Activated CD4-positive, alpha-beta T cell treated with anti-CD3 and anti-CD28 coated beads for 36 hours (primary cell): ENCODE data around the gene FOXJ3. TPM values are rescaled to one million over a fixed set of nuclear protein-coding genes. Genes with fewer than 3 reads are reported as not detected.

Source experiments
- ATAC-seq: fragments of 200-7000 bp; cut with Tn5 transposase; one replicate; pipeline ENCODE4 v1.10.0; 2021; ENCODE audit warnings: mild to moderate bottlenecking, moderate library complexity
- CTCF ChIA-PET: fragments of 350-600 bp; sonication (Branson Sonifier 250); formaldehyde crosslinking; loops from one replicate; lab custom pipeline; 2021; ENCODE audit warnings: antibody characterized with exemption; lab: Charles Lee
- POLR2A ChIA-PET: fragments of 350-600 bp; sonication (Branson Sonifier 250); formaldehyde crosslinking; loops from one replicate; lab custom pipeline; 2021; ENCODE audit warnings: antibody characterized with exemption, inconsistent platforms; lab: Charles Lee
- DNase-seq: peaks from one replicate; pipeline ENCODE4 v3.0.0-alpha.2; 2020
- H3K27ac Mint-ChIP-seq: one replicate; pipeline ENCODE4 v1.8.0; 2021; ENCODE audit warnings: mixed read lengths
- H3K27me3 Mint-ChIP-seq: one replicate; pipeline ENCODE4 v1.8.0; 2021; ENCODE audit warnings: mixed read lengths
- H3K36me3 Mint-ChIP-seq: one replicate; pipeline ENCODE4 v1.8.0; 2021; ENCODE audit warnings: low read depth, mixed read lengths
- H3K4me1 Mint-ChIP-seq: one replicate; pipeline ENCODE4 v1.8.0; 2021; ENCODE audit warnings: mixed read lengths
- H3K4me3 Mint-ChIP-seq: one replicate; pipeline ENCODE4 v1.8.0; 2021; ENCODE audit warnings: mild to moderate bottlenecking, moderate library complexity, mixed read lengths
- H3K9me3 Mint-ChIP-seq: one replicate; pipeline ENCODE4 v1.8.0; 2021; ENCODE audit warnings: low read depth, mixed read lengths
- intact Hi-C, 2 experiments: fragments of 100-400 bp; cut with DNase I in 1 of 2; cut with micrococcal nuclease in 1 of 2; formaldehyde crosslinking; loops; one replicate each; pipeline versions ENCODE4 v1.14.2 to v1.15.1; 2022 to 2024; cut with DNase I, micrococcal nuclease
- total RNA-seq, 2 experiments: library from RNA; stranded (reverse); gene quantifications; one replicate each; pipeline ENCODE4 v1.2.3, GENCODE V29; 2021

FOXJ3 gene
- total RNA-seq, 2 experiments from 2014 or later, result 44.1 to 54.0 TPM

DNA sequence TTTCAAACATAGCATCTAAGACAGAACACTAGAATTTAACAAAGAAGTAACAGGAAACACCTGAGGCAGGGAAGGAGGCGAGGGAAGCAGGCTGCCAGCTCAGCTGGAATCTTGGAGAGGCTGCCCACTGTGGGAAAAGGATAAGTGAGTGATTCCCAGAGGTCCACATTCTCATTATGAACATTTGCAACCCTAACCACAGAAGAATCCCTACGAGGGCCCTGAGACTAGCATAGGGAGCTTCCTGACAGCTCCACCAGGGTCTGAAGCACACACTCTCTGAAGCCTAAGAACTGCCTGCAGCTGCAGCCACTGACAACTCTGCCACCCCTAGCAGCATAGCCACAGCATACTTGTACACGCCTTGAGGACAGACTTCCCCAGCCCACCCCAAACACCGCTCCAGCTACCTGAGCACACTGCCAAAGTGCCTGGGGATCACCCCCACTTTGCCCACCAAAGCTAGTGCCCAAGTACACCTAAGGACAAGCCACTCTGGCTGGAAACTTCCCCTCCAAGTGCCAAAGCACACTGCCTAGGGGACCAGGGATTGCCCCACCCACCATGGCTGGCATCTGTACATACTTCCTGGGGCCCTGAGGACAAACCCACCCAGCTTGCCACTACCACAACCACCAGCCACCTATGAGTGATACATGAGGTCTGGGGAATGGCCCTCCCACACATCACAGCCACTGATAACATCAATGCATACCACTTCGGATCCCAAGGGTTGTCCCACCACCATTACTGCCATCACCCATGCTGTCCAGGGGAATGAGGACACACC, 93.9 kb downstream of the FOXJ3 start:
- H3K27me3 Mint-ChIP-seq, result no peaks in the 10 kb centered on the region
- no peak overlapping the region for H3K27ac Mint-ChIP-seq
- peaks cover 41% of the 10 kb centered on the region for H3K4me1 Mint-ChIP-seq
- no peak overlapping the region for H3K4me3 Mint-ChIP-seq
- DNase-seq (no peak), ATAC-seq (no peak)
- peaks cover 28% of the 10 kb centered on the region for H3K9me3 Mint-ChIP-seq
- peaks cover 62% of the 10 kb centered on the region for H3K36me3 Mint-ChIP-seq
- POLR2A ChIA-PET, result no interaction called here
- intact Hi-C loops, result no loop called here
- CTCF ChIA-PET, result no interaction called here

DNA sequence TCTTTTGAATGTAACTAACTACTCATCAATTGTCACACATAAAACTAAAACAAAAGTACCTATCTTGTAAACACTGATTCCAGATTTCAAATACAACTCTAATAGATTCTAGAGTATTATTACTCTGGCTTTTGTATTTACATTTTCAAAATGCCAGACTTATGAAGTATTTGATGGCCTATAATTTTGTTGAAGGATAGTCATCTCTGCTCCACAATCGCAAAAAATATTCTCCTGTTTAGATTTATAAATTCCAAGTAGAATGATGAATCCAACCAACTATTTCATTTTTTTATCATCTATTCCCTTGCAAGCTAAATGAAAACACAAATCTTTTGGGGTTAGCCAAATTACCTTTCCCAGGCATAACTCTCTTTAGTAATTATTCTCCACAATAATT, 95.5 kb downstream of the FOXJ3 start:
- H3K9me3 Mint-ChIP-seq, result peaks cover 34% of the 10 kb centered on the region
- H3K4me1 Mint-ChIP-seq, result peaks cover 30% of the 10 kb centered on the region
- H3K36me3 Mint-ChIP-seq, result peaks cover 64% of the 10 kb centered on the region
- ATAC-seq (no peak), DNase-seq (no peak)
- ChIA-PET CTCF (interaction anchor here (1.1 kb wide), 1 partner anchor 15 kb away, joined by 3 read pairs; no protein-coding TSS in a partner anchor), POLR2A (no interaction called here)
- H3K27me3 Mint-ChIP-seq, result no peaks in the 10 kb centered on the region
- intact Hi-C loops, result no loop called here
- no peak overlapping the region for H3K27ac Mint-ChIP-seq
- no peak overlapping the region for H3K4me3 Mint-ChIP-seq

DNA sequence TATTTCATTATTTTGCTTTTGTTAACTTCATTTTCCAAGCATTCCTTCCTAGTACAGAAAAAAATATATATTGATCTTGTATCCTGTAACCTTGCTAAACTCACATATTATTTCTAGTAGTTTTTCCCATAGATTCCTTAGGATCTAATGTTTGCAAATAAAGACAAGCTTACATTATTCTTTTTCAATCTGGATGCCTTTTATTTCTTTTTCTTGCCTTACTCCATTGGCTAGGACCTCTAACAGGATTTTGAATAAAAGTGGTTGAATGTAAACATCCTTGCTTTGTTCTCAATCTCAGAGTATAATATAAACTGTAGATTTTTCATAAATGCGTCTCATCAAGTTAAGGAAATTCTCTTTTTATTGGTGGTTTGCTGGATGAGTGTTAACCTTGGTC, 96.0 kb downstream of the FOXJ3 start:
- Mint-ChIP-seq H3K4me3 (no peak overlapping the region), H3K36me3 (peaks cover 60% of the 10 kb centered on the region), H3K27me3 (no peaks in the 10 kb centered on the region), H3K4me1 (peaks cover 25% of the 10 kb centered on the region), H3K9me3 (peaks cover 30% of the 10 kb centered on the region), H3K27ac (no peak overlapping the region)
- intact Hi-C loops, result no loop called here
- no peak for ATAC-seq
- POLR2A ChIA-PET, result no interaction called here
- DNase-seq, result no peak
- CTCF ChIA-PET, result interaction anchor here (1.1 kb wide), 1 partner anchor 14 kb away, joined by 3 read pairs; no protein-coding TSS in a partner anchor

DNA sequence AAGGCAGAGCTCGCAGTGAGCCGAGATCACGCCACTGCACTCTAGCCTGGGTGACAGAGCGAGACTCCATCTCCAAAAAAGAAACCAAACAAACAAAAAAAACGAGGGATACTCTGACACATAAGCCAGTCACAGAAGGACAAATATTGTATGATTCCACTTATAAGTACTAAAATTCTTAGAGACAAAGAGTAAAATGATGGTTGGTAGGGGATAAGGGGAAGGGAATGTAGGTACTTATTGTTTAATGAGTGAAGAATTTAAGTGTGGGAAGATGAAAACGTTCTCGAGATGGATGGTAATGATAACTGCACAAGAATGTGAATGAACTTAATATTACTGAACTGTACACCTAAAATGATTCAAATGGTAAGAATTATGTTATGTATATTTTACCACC, 103.8 kb downstream of the FOXJ3 start:
- no peak overlapping the region for H3K27ac Mint-ChIP-seq
- intact Hi-C loops, result no loop called here
- POLR2A ChIA-PET, result no interaction called here
- H3K4me3 Mint-ChIP-seq, result no peak overlapping the region
- peaks cover 15% of the 10 kb centered on the region for H3K36me3 Mint-ChIP-seq
- no peaks in the 10 kb centered on the region for H3K27me3 Mint-ChIP-seq
- ATAC-seq (no peak), DNase-seq (no peak)
- CTCF ChIA-PET, result no interaction called here
- peaks cover 7% of the 10 kb centered on the region for H3K9me3 Mint-ChIP-seq
- peaks cover 6% of the 10 kb centered on the region for H3K4me1 Mint-ChIP-seq

DNA sequence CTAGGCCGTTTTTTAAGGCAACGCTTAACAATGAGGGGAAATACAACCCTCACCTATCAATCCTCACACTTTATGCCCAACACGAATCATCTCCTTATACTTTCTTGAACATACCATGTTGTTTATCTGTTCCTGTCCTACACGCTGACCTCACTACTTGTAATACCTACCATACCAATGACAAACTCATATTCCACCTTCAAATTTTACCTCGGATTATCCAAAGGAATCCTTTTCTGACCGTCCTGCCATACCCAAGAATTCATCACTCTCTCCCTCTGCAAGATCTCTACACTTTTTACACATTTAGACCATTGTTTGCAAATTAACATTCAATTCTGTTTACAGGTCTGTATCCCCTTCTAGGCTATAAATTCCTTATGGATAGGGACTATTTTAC, 106.1 kb downstream of the FOXJ3 start:
- no peak for DNase-seq
- CTCF ChIA-PET, result interaction anchor here (0.6 kb wide), 2 partner anchors 22 to 1059 kb away, joined by 3 read pairs; no protein-coding TSS in a partner anchor
- Mint-ChIP-seq H3K27ac (no peak overlapping the region), H3K4me1 (peaks cover 6% of the 10 kb centered on the region), H3K9me3 (no peaks in the 10 kb centered on the region), H3K36me3 (peaks cover 4% of the 10 kb centered on the region), H3K27me3 (no peaks in the 10 kb centered on the region), H3K4me3 (no peak overlapping the region)
- POLR2A ChIA-PET, result no interaction called here
- no peak for ATAC-seq
- intact Hi-C loops, result no loop called here

DNA sequence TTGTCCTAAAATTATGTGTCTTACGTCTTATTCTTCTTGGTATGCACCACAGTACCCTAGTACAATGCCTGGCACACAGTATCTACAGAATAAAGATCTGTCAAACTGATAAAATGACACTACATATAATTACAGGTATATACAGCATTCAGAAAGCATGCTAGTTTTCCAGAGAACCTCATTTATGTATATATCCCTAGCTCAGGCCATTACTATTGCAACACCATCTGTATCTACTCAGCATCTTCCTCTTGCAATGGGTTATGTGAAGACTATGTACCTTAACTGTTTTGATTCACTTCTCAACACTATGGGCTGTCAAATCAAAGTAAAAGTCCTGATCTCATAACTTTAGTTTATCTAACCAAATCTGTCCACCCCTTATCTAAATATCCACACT, 112.0 kb downstream of the FOXJ3 start:
- POLR2A ChIA-PET, result no interaction called here
- H3K27ac Mint-ChIP-seq, result no peak overlapping the region
- H3K4me3 Mint-ChIP-seq, result no peak overlapping the region
- H3K9me3 Mint-ChIP-seq, result no peaks in the 10 kb centered on the region
- H3K27me3 Mint-ChIP-seq, result no peaks in the 10 kb centered on the region
- peaks cover 24% of the 10 kb centered on the region for H3K4me1 Mint-ChIP-seq
- CTCF ChIA-PET, result no interaction called here
- intact Hi-C loops, result no loop called here
- H3K36me3 Mint-ChIP-seq, result peaks cover 30% of the 10 kb centered on the region
- ATAC-seq (no peak), DNase-seq (no peak)

DNA sequence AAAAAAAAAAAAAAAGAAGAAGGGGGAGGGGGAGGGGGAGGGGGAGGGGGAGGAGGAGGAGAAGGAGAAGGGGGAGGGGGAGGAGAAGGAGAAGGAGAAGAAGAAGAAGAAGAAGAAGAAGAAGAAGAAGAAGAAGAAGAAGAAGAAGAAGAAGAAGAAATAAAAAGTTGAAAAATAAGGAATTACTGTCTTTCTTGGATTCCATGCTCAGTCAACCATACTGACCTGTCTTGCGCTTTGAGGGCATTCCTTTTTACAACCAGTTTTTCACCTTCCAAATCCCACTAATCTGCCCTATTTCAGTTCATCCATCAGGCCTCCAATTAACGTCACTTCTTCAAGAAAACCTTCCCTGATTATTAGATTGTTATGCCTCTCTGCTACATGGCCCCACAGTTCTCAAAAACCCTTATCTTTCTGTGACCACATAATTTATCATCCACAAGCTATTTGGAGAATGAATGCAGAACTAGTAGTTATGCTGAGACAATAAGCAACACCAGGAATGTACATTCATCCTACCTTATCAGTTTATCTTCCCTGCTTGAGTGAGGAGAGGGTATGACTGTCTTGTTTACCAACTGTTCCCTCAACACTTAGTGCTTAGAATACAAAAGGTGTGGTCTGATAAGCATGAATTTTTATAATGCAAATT, 113.0 kb downstream of the FOXJ3 start:
- peaks cover 24% of the 10 kb centered on the region for H3K4me1 Mint-ChIP-seq
- no peaks in the 10 kb centered on the region for H3K27me3 Mint-ChIP-seq
- ChIA-PET POLR2A (no interaction called here), CTCF (no interaction called here)
- ATAC-seq (no peak), DNase-seq (no peak)
- intact Hi-C loops, result no loop called here
- H3K4me3 Mint-ChIP-seq, result no peak overlapping the region
- no peaks in the 10 kb centered on the region for H3K9me3 Mint-ChIP-seq
- no peak overlapping the region for H3K27ac Mint-ChIP-seq
- H3K36me3 Mint-ChIP-seq, result peaks cover 37% of the 10 kb centered on the region

DNA sequence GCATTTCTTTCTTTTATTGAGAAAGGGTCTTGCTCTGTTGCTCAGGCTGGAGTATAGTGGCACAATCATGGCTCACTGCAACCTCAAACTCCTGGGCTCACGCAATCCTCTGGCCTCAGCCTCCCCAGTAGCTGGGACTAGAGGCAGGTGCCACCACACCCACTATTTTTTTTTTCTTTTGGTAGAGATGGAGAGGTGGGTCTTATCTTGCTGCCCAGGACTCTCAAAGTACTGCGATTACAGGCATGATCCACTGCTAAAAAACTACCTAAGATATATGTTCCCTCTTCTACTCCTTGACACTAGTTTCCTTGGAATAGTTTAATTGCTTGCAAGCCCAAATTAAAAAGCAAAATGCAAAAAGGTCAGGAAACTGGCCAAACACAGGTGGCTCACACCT, 113.6 kb downstream of the FOXJ3 start:
- POLR2A ChIA-PET, result no interaction called here
- no peak for ATAC-seq
- intact Hi-C loops, result no loop called here

DNA sequence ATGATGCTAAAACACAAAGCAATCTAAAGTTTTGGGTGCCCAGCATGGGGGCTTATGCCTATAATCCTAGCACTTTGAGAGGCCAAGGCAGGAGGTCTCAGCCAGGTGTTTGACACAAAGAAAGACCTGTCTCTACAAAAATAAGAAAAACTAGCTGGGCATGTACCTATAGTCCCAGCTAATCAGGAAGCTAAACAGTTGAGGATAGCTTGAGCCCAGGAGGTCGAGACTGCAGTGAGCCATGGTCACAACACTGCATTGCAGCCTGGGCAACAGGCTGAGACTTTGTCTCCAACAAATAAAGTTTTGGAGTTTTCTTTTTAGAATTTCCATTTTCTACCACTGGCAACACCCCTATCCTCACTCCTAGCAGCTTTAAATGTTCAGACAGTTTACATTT, 115.4 kb downstream of the FOXJ3 start:
- Mint-ChIP-seq H3K4me3 (no peak overlapping the region), H3K4me1 (peaks cover 24% of the 10 kb centered on the region), H3K36me3 (peaks cover 46% of the 10 kb centered on the region), H3K27ac (no peak overlapping the region), H3K9me3 (peaks cover 4% of the 10 kb centered on the region), H3K27me3 (no peaks in the 10 kb centered on the region)
- DNase-seq (no peak), ATAC-seq (no peak)
- CTCF ChIA-PET, result no interaction called here
- intact Hi-C loops, result no loop called here
- POLR2A ChIA-PET, result no interaction called here

More for the DNA sequence above, 113.6 kb downstream of the FOXJ3 start:
- no peaks in the 10 kb centered on the region for H3K9me3 Mint-ChIP-seq
- no peaks in the 10 kb centered on the region for H3K27me3 Mint-ChIP-seq
- H3K27ac Mint-ChIP-seq, result no peak overlapping the region
- H3K36me3 Mint-ChIP-seq, result peaks cover 41% of the 10 kb centered on the region
- peaks cover 24% of the 10 kb centered on the region for H3K4me1 Mint-ChIP-seq
- CTCF ChIA-PET, result no interaction called here
- DNase-seq, result no peak
- H3K4me3 Mint-ChIP-seq, result no peak overlapping the region

DNA sequence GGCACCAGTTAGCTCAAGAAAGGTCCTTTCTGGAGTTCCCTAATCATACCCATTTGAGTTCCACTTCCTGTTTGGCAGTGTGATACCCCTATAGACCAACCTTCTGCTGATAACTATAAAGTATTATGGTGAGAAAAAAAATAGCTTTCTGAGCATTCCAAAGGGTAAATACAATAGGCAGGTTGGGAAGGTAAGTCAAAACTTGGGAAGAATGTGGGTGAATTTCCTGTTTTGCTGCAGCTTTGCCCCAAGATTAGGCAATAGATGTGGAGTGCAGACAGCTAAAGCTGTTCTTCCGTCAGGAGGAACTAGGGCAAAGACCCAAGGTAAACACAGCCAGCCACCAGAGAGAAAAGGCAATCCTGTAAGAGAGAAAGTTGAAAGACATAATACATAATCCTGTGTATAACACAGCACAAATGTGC, 120.6 kb downstream of the FOXJ3 start:
- no peak overlapping the region for H3K27ac Mint-ChIP-seq
- CTCF ChIA-PET, result interaction anchor here (0.7 to 1.0 kb wide), 4 partner anchors 11 to 30 kb away, joined by 3 read pairs; no protein-coding TSS in a partner anchor
- POLR2A ChIA-PET, result no interaction called here
- H3K4me3 Mint-ChIP-seq, result no peak overlapping the region
- peaks cover 12% of the 10 kb centered on the region for H3K9me3 Mint-ChIP-seq
- H3K4me1 Mint-ChIP-seq, result peaks cover 24% of the 10 kb centered on the region
- no peaks in the 10 kb centered on the region for H3K27me3 Mint-ChIP-seq
- no peak for ATAC-seq
- intact Hi-C loops, result no loop called here
- no peak for DNase-seq
- peaks cover 56% of the 10 kb centered on the region for H3K36me3 Mint-ChIP-seq

DNA sequence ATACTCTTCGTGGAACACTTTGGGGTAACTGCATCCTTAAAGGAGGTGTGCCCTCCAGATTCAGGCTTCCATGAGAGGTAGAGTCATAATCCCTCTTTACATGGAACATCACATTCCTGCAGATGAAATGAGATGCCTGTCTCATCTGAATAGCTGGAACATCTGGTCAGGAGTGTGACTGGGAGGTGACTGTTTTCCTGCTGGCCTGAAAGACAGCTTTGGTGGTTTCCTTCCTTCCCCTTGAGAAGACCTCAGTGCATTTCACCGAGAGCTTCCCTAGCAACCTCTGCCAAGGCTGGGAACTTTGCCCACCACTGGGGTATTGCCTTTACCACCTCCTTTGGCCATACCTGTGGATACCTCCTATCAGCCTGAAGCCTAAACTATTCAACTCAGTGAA, 123.8 kb downstream of the FOXJ3 start:
- H3K4me1 Mint-ChIP-seq, result peaks cover 32% of the 10 kb centered on the region
- H3K36me3 Mint-ChIP-seq, result peaks cover 48% of the 10 kb centered on the region
- H3K27me3 Mint-ChIP-seq, result no peaks in the 10 kb centered on the region
- no peak overlapping the region for H3K4me3 Mint-ChIP-seq
- no peak overlapping the region for H3K27ac Mint-ChIP-seq
- ATAC-seq, result no peak
- H3K9me3 Mint-ChIP-seq, result peaks cover 14% of the 10 kb centered on the region
- CTCF ChIA-PET, result no interaction called here
- POLR2A ChIA-PET, result no interaction called here
- intact Hi-C loops, result no loop called here
- DNase-seq, result no peak
